Neural progenitor cell (in vitro differentiated cells): Measurements from ENCODE around the gene SOCS6. TPM values are rescaled to one million over a fixed set of nuclear protein-coding genes. Genes with fewer than 3 reads are reported as not detected.
A peak's percentile ranks its signal among the peaks of the same experiment; 100 is the strongest.

ENCODE experiments used
- DNase-seq: peaks from one replicate; pipeline ENCODE4 v3.0.0-alpha.2; 2016; ENCODE audit warnings: low spot score
- H2AFZ ChIP-seq: fragments of 200-600 bp; sonication (generic); replicated peaks from 2 replicates; pipeline ENCODE4 v1.6.1; 2016; ENCODE audit warnings: antibody characterized with exemption
- H3F3A ChIP-seq: fragments of 200-600 bp; sonication (generic); 2 replicates; pipeline ENCODE4 v1.6.1; 2016; ENCODE audit warnings: antibody characterized with exemption, low read depth
- H3K27ac ChIP-seq: fragments of 200-600 bp; sonication (generic); 2 replicates; pipeline ENCODE4 v1.5.1; 2016; ENCODE audit warnings: mild to moderate bottlenecking
- H3K27me3 ChIP-seq: fragments of 200-600 bp; sonication (generic); 2 replicates; pipeline ENCODE4 v1.6.1; 2016; ENCODE audit warnings: mild to moderate bottlenecking, moderate library complexity
- H3K36me3 ChIP-seq: fragments of 200-600 bp; sonication (generic); 2 replicates; pipeline ENCODE4 v1.5.1; 2016
- H3K4me1 ChIP-seq: fragments of 200-600 bp; sonication (generic); 2 replicates; pipeline ENCODE4 v1.6.1; 2016; ENCODE audit warnings: mixed run types
- H3K4me2 ChIP-seq: fragments of 200-600 bp; sonication (generic); 2 replicates; pipeline ENCODE4 v1.6.1; 2016
- H3K4me3 ChIP-seq: fragments of 200-600 bp; sonication (generic); 2 replicates; pipeline ENCODE4 v1.5.1; 2016
- H3K79me2 ChIP-seq: fragments of 200-600 bp; sonication (generic); 2 replicates; pipeline ENCODE4 v1.6.1; 2016; ENCODE audit warnings: low read depth
- H3K9ac ChIP-seq: fragments of 200-600 bp; sonication (generic); 2 replicates; pipeline ENCODE4 v1.6.1; 2016
- H3K9me3 ChIP-seq: fragments of 200-600 bp; sonication (generic); 2 replicates; pipeline ENCODE4 v1.5.1; 2016; ENCODE audit warnings: low read depth
- H4K20me1 ChIP-seq: fragments of 200-600 bp; sonication (generic); 2 replicates; pipeline ENCODE4 v1.6.1; 2016; ENCODE audit warnings: low read depth
- H3K27ac Mint-ChIP-seq: 3 replicates; pipeline ENCODE4 v1.8.0; 2021; ENCODE audit warnings: mixed read lengths
- H3K27me3 Mint-ChIP-seq: 2 replicates; pipeline ENCODE4 v1.8.0; 2022; ENCODE audit warnings: low read depth, mild to moderate bottlenecking, inconsistent platforms, moderate library complexity, mixed read lengths; ENCODE audit not compliant: insufficient read depth
- H3K36me3 Mint-ChIP-seq: 3 replicates; pipeline ENCODE4 v1.8.0; 2021; ENCODE audit warnings: mixed read lengths
- H3K4me1 Mint-ChIP-seq: 3 replicates; pipeline ENCODE4 v1.8.0; 2021; ENCODE audit warnings: mixed read lengths
- H3K4me3 Mint-ChIP-seq: 3 replicates; pipeline ENCODE4 v1.8.0; 2021; ENCODE audit warnings: mild to moderate bottlenecking, moderate library complexity, mixed read lengths
- H3K9me3 Mint-ChIP-seq: 3 replicates; pipeline ENCODE4 v1.8.0; 2020; ENCODE audit warnings: mixed read lengths
- EZH2 ChIP-seq: fragments of 200-600 bp; sonication (generic); IDR thresholded peaks from 2 replicates; pipeline ENCODE4 v1.6.1; 2017; ENCODE audit warnings: antibody characterized with exemption, mild to moderate bottlenecking, moderate library complexity
- EZH2phosphoT487 ChIP-seq: fragments of 200-600 bp; sonication (generic); IDR thresholded peaks from 2 replicates; pipeline ENCODE4 v1.6.1; 2017; ENCODE audit warnings: antibody characterized with exemption
- total RNA-seq: library from RNA; depleted of rRNA; stranded (reverse); fragments of >200 nt; gene quantifications from 2 replicates; pipeline ENCODE4 v1.2.3, GENCODE V29; 2015; ENCODE audit warnings: low replicate concordance
- TF ChIP-seq, protein P1 (sequence below): fragments of 200-600 bp; sonication (generic); IDR thresholded peaks from 2 replicates; pipeline ENCODE4 v1.5.1; 2017; ENCODE audit warnings: antibody characterized with exemption, mild to moderate bottlenecking

Gene SOCS6
- total RNA-seq, 1 donor from 2014 or later, result 45.1 TPM

- Histone ChIP-seq H3F3A (peaks cover 4% of the 10 kb centered on the region), H3K27ac (peak overlapping the region; percentile 8), H3K27me3 (no peaks in the 10 kb centered on the region), H3K9me3 (no peaks in the 10 kb centered on the region), H4K20me1 (peaks cover 3% of the 10 kb centered on the region), H3K4me1 (no peaks in the 10 kb centered on the region), H3K4me3 (no peak overlapping the region), H3K4me2 (no peak overlapping the region), H3K9ac (no peak overlapping the region), H3K79me2 (peaks cover 25% of the 10 kb centered on the region), H3K36me3 (no peaks in the 10 kb centered on the region), H2AFZ (no peak overlapping the region)
- H3K27me3 Mint-ChIP-seq, result no peaks in the 10 kb centered on the region
- no peak for DNase-seq
- TF ChIP-seq EZH2phosphoT487 (no peak), EZH2 (no peak)
- TF ChIP-seq, protein P1, sequence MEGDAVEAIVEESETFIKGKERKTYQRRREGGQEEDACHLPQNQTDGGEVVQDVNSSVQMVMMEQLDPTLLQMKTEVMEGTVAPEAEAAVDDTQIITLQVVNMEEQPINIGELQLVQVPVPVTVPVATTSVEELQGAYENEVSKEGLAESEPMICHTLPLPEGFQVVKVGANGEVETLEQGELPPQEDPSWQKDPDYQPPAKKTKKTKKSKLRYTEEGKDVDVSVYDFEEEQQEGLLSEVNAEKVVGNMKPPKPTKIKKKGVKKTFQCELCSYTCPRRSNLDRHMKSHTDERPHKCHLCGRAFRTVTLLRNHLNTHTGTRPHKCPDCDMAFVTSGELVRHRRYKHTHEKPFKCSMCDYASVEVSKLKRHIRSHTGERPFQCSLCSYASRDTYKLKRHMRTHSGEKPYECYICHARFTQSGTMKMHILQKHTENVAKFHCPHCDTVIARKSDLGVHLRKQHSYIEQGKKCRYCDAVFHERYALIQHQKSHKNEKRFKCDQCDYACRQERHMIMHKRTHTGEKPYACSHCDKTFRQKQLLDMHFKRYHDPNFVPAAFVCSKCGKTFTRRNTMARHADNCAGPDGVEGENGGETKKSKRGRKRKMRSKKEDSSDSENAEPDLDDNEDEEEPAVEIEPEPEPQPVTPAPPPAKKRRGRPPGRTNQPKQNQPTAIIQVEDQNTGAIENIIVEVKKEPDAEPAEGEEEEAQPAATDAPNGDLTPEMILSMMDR, result no peak
- H3K4me3 Mint-ChIP-seq, result no peak overlapping the region
- H3K27ac Mint-ChIP-seq, result no peak overlapping the region
- peaks cover 10% of the 10 kb centered on the region for H3K9me3 Mint-ChIP-seq
- H3K4me1 Mint-ChIP-seq, result no peaks in the 10 kb centered on the region
- H3K36me3 Mint-ChIP-seq, result peaks cover 41% of the 10 kb centered on the region
These were observed 42.0 kb downstream of the SOCS6 start for GRCh38 chr18:70330887-70331286.

GRCh38 chr18:70331456-70332097 lies 42.7 kb downstream of the SOCS6 start:
- Histone ChIP-seq H3K27me3 (no peaks in the 10 kb centered on the region), H3K9me3 (no peaks in the 10 kb centered on the region), H3K79me2 (peaks cover 18% of the 10 kb centered on the region), H3K4me3 (no peak overlapping the region), H3K36me3 (no peaks in the 10 kb centered on the region), H4K20me1 (no peaks in the 10 kb centered on the region), H2AFZ (no peak overlapping the region), H3K27ac (peak overlapping the region; percentile 8), H3K4me2 (no peak overlapping the region), H3F3A (peaks cover 4% of the 10 kb centered on the region), H3K9ac (no peak overlapping the region), H3K4me1 (no peaks in the 10 kb centered on the region)
- TF ChIP-seq EZH2phosphoT487 (no peak), EZH2 (no peak)
- TF ChIP-seq, protein P1, result no peak
- DNase-seq, result no peak
- H3K4me3 Mint-ChIP-seq, result no peak overlapping the region
- H3K27me3 Mint-ChIP-seq, result no peaks in the 10 kb centered on the region
- H3K36me3 Mint-ChIP-seq, result peaks cover 34% of the 10 kb centered on the region
- peaks cover 10% of the 10 kb centered on the region for H3K9me3 Mint-ChIP-seq
- no peaks in the 10 kb centered on the region for H3K4me1 Mint-ChIP-seq
- H3K27ac Mint-ChIP-seq, result no peak overlapping the region

GRCh38 chr18:70332694-70333093 lies 43.8 kb downstream of the SOCS6 start:
- no peaks in the 10 kb centered on the region for H3K36me3 ChIP-seq
- no peaks in the 10 kb centered on the region for H3K4me1 ChIP-seq
- DNase-seq, result no peak
- Mint-ChIP-seq H3K4me1 (peaks cover 4% of the 10 kb centered on the region), H3K27me3 (no peaks in the 10 kb centered on the region), H3K36me3 (peaks cover 31% of the 10 kb centered on the region), H3K27ac (no peak overlapping the region), H3K4me3 (no peak overlapping the region), H3K9me3 (peaks cover 10% of the 10 kb centered on the region)
- H2AFZ ChIP-seq, result no peak overlapping the region
- H3K4me2 ChIP-seq, result no peak overlapping the region
- no peak overlapping the region for H3K9ac ChIP-seq
- no peak overlapping the region for H3K4me3 ChIP-seq
- no peaks in the 10 kb centered on the region for H3K9me3 ChIP-seq
- H3K79me2 ChIP-seq, result peaks cover 7% of the 10 kb centered on the region
- H3K27me3 ChIP-seq, result no peaks in the 10 kb centered on the region
- no peak overlapping the region for H3K27ac ChIP-seq
- H3F3A ChIP-seq, result peaks cover 4% of the 10 kb centered on the region
- TF ChIP-seq EZH2phosphoT487, result no peak
- TF ChIP-seq, protein P1, result no peak
- TF ChIP-seq EZH2, result no peak
- H4K20me1 ChIP-seq, result no peaks in the 10 kb centered on the region
